Tongue (tissue), 2 donors: Measurements from ENCODE around the gene TOM1L2. TPM values are rescaled to one million over a fixed set of nuclear protein-coding genes. Genes with fewer than 3 reads are reported as not detected.
A peak's percentile ranks its signal among the peaks of the same experiment; 100 is the strongest.

Source experiments
- DNase-seq: peaks from one replicate; pipeline ENCODE4 v3.0.0-alpha.2; 2015
- total RNA-seq: library from RNA; depleted of rRNA; stranded (reverse); fragments of >200 nt; gene quantifications from one replicate; pipeline ENCODE4 v1.2.3, GENCODE V29; 2014

Gene TOM1L2
- total RNA-seq, 1 donor from 2014 or later: 26.8 TPM

DNA sequence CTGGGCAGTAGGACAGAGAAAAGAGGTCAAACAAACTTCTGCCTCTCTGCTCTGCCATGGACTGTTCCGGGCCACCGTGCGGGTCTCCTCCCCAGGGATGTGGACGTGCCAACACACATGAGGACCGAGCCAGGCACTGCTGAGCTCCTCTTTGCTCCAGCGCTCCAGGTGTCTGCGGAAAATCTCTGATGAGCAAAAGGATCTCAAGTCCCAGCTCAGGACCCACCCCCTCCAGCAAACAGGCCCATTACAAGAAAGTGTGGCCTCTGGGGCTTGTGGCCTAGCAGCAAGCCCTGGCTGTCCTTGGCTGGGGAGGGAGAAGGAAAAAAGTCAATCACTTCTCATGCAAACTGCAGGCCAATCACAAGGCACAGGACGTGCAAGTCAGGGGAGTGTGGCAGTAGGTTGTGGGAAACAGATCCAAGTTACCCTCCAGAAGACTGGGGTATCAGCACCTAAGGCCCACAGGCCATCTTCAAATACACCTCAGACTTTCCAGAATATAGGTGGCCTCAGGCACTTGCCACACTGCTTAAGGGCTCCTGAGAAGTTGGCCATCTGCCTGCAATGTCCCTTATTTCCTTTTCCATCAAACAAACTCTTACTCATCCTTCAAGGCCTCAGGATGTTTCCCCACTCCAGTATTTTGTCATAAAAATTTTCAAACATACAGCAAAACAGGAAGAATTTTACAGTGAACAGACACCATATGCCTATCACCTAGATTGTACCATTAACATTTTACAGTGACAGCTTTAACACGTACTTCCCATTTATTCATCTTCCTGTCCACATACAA is 99.5 kb downstream of the TOM1L2 start:
- DNase-seq: no peak

DNA sequence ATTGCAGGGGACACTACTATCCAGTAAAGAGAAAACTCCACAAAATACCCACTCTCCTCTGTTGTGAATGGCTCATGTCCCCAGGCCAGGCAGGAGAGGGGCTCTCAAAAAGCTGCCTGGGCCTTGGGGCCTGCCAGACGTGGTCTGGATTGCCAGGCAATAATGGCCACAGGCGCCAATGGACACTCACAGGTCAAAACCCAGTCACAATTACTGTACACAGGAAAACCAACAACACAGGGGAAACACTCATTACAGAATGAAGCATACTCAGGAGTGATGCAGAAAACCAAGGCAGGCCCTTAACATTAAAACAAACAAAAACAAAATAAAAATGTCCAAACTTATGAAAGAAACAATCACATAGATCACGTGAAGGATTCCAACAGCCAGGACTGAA is 100.3 kb downstream of the TOM1L2 start:
- no peak for DNase-seq

DNA sequence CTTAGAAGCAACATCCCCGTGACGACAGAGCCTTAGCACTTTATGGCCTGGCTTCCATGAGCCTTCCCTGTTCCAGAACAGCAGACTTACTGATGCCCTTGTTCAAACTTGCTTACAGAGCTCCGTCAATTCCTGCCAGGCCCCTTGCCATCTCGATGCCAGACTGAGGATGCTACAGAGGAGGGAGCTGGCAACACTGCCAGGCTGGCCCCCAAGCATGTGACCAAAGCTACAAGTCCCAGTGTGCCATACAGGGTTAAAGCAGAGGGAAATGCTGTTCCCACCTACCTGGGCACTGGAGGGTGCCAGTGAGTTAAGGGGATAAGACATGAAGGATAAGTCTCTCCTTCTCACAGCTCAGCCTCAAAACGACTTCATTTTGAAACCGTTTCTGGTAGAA is 102.0 kb downstream of the TOM1L2 start:
- no peak for DNase-seq

GRCh38 chr17:17868641-17869522 is 103.3 kb downstream of the TOM1L2 start:
- DNase-seq: peak; percentile 62

DNA sequence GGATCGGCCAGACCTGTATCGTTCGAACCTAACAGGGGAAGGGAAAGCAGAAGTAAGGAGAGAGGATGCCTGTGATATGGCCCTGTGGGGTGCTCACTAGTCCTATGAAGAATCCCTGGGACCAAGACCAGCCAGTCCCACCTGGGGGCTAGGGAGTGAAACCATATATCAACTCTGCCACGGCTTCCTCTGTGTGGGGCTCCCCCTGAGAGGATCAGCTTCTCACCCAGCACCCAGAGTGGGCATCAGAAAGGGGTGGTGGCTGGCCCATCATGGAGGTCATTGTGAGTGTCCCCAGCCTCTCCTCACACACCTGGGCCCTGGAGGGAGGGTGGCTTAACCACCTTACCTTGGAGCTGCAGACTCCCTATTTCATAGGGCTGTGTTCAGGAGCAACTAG is 105.3 kb downstream of the TOM1L2 start:
- DNase-seq: no peak

DNA sequence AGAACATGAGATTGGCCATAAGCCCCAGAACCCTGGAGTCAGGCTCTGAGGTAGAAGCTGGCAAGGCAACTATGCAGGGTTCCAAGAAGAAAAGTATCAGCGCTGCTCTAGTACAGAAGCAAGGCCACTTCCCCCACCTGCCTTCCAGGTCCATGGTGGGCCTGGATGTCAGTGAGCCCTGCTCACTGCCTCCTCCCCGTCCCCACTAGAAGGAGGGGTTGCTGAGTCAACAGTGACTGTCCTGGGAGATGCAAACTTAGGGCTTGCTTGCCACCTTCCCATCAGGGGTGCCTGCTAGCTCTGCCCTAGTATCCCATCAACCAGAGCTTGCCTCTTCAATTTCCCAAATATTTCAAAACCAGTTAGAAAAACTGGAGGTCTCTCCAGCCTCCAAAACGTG is 105.8 kb downstream of the TOM1L2 start:
- DNase-seq: no peak

GRCh38 chr17:17865035-17865434 is 107.2 kb downstream of the TOM1L2 start:
- DNase-seq: no peak

GRCh38 chr17:17860766-17861107 is 111.5 kb downstream of the TOM1L2 start:
- DNase-seq: no peak

- DNase-seq: peak; percentile 84
These were observed 112.1 kb downstream of the TOM1L2 start for GRCh38 chr17:17859909-17860765.

GRCh38 chr17:17857496-17857895 is 114.7 kb downstream of the TOM1L2 start:
- no peak for DNase-seq

DNA sequence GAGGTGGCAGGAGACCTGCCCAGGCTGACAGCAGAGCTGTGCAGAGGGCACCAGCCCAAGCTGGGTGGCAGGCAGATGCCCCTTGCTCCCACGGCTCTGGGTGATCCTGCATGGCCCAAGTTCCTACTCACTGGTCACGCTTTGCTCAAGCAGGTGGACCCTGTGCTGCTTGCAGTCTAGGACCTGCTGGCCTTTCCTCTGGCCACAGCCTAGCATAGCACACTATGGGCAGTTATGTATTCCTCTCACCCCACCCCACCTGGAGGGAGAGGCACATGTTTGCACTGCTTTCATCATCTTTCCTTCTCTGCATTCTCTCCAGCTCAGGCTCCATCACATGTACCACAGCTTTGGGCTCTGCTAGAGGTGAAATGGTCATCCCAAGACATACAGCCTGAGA is 115.8 kb downstream of the TOM1L2 start:
- no peak for DNase-seq

DNA sequence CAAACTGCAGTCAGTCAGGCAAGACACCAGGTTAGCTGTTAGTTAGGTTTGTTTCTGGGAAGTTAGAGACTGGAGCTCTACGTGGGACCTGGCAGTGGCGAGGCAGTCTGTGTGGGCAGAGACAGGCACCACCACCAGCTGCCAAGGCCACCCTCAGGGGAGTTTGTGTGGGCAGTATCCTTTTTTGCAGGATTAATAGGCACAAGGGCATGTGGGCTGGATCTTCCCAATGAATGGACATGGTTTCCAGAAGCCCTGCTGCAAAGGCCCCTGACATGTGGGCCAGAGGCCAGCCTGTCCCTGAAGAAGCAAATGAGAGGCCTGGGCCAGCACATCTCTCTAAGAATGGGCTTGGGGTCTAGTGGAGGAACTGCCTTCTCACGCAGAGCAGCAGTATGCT is 116.2 kb downstream of the TOM1L2 start:
- DNase-seq: no peak

GRCh38 chr17:17853811-17854447 is 118.3 kb downstream of the TOM1L2 start:
- DNase-seq: no peak

DNA sequence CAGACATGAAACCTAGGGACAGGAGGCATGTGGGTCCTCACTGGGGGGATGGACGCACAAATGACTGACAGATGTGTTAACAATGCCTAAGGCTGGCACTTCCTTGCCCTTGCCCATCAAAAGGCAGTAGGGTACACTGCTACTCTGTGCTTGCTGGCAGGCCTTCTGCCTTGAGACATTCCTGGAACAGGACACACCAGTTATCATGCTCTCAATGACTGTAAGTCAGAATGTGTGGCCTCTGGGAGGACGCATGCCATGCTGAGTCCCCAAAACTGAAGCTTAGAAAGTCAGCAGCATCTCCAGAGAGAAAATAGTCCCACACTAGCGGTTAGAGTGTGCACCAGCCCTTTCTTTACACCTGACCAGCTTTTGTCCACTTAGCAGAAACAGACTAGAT is 119.3 kb downstream of the TOM1L2 start:
- no peak for DNase-seq

DNA sequence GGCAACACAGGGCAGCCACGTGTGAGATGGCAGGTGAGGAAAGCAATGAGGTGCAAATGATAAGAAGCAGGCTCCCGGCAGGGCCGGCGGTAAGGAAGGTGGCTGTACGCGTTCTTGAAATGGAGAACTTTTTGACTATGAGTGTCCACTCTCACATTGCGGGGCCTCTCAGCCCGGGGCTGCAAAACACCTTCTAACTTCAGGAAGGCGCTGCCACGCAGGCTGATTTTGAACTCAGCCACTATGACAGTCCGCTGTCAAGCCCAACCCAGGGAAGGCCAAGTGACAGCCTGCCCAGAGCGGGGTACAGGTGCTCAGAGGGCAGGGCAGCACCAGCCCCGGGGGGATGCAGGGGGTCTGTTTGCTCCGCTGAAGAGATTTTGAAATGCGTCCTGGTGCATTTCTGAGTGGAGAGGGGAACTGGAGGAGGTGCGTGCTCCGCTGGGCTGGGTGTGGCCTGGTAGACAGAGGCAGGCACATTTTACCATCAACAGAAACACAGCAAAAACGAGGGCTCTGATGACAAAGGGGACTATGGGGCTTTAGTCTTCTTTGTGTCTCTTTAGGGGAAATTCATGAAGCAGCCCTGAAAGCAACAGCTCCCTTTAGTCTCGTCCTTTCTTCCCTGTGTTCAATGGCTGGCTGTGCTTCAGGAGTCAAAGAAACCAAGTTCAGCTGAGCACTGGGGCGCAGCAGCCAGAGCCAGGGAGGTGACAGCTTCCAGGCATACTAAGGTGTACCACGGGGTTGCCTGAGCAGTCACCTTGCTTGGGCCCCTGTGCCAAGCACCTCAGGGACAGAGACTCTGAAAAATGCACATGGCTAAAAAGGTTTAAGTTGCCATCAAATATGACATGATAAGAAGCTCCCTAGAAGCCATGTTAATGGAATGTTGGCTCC is 120.8 kb downstream of the TOM1L2 start:
- DNase-seq: no peak

DNA sequence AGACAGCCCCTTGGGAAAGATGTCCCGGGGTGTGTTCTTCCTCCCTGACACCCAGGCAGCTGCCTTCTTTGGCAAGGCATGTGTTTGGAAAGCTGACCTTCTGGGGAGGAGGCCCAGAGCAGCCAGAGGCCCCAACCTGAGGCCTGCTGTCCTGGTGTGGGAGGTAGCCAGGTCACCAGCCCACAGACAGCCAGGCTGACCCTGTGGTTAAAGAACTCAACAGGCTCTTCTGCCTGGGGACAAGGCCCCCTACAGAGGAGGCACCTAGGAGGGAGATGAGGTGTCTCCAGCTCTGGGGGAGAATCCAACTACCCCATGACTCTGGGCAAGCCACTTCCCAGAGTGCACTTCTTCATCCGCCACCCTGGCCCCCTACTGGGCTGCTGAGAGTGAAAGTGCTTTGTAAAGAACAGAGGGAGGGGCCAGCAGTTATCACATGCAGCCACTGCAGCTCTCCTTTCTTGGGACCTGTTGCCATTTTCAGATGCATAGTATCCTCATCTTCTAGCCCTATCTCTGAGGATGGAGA is 122.3 kb downstream of the TOM1L2 start:
- no peak for DNase-seq

GRCh38 chr17:17849147-17849820 is 122.9 kb downstream of the TOM1L2 start:
- DNase-seq: no peak

- no peak for DNase-seq
These were observed 123.7 kb downstream of the TOM1L2 start for GRCh38 chr17:17848311-17849082.

- no peak for DNase-seq
These were observed 124.5 kb downstream of the TOM1L2 start for GRCh38 chr17:17847726-17848125.
